Measurements from ENCODE around the gene ABI3BP.

- TF ChIP-seq CTCF (IDR thresholded peaks at IDR 0.05; ENCODE audit: insufficient read depth, low read length, poor library complexity, severe bottlenecking) = no peak
- TF ChIP-seq EZH2phosphoT487 (conservative IDR thresholded peaks at IDR 0.05; ENCODE audit: low read length) = no peak
Observed at GRCh38 chr3:100957261-100957986, 35.8 kb downstream of the ABI3BP start.

All from SU-DHL-6 (cell line).